Lung (tissue), 12 donors: Measurements from ENCODE around the gene IQCK. TPM values are rescaled to one million over a fixed set of nuclear protein-coding genes. Genes with fewer than 3 reads are reported as not detected.

ENCODE experiments used
- ATAC-seq: fragments of 200-7000 bp; cut with Tn5 transposase; one replicate; pipeline ENCODE4 v1.9.1; 2020; ENCODE audit warnings: moderate number of reproducible peaks; ENCODE audit not compliant: insufficient read depth, low FRiP score
- DNase-seq, 3 donors: peaks; one replicate each; pipeline ENCODE4 v3.0.0-alpha.2; 2013 to 2017
- H3K27ac ChIP-seq, 2 donors: one replicate each; pipeline ENCODE4 v1.5.1; 2013; ENCODE audit warnings: mild to moderate bottlenecking in 2 of 2, moderate library complexity in 2 of 2, control low read depth in 1 of 2, inconsistent platforms in 1 of 2, low read depth in 1 of 2, low read length in 1 of 2
- H3K27me3 ChIP-seq, 3 donors: one replicate each; pipeline ENCODE4 v1.5.1; 2013; ENCODE audit warnings: low read length in 2 of 3; ENCODE audit not compliant: control insufficient read depth in 3 of 3, insufficient read depth in 3 of 3
- H3K36me3 ChIP-seq, 4 donors: one replicate each; pipeline ENCODE4 v1.5.1; 2013; ENCODE audit warnings: low read length in 4 of 4, mild to moderate bottlenecking in 1 of 4, moderate library complexity in 1 of 4; ENCODE audit not compliant: control insufficient read depth in 4 of 4, insufficient read depth in 4 of 4
- H3K4me1 ChIP-seq, 5 donors: one replicate each; pipeline ENCODE4 v1.5.1; 2013; ENCODE audit warnings: low read length in 5 of 5, mild to moderate bottlenecking in 2 of 5, moderate library complexity in 1 of 5; ENCODE audit not compliant: control insufficient read depth in 5 of 5, insufficient read depth in 5 of 5
- H3K4me3 ChIP-seq: one replicate; pipeline ENCODE4 v1.5.1; 2013; ENCODE audit warnings: mild to moderate bottlenecking, control low read depth, moderate library complexity
- H3K9ac ChIP-seq, 2 donors: one replicate each; pipeline ENCODE4 v1.5.1; 2013; ENCODE audit warnings: low read length in 2 of 2, control low read depth in 1 of 2; ENCODE audit not compliant: insufficient read depth in 1 of 2
- H3K9me3 ChIP-seq, 4 donors: one replicate each; pipeline ENCODE4 v1.5.1; 2013; ENCODE audit warnings: low read length in 3 of 4, mild to moderate bottlenecking in 1 of 4, moderate library complexity in 1 of 4; ENCODE audit not compliant: control insufficient read depth in 4 of 4, insufficient read depth in 3 of 4
- CTCF ChIP-seq: IDR thresholded peaks from 2 replicates; pipeline ENCODE4 v1.5.1; 2012; ENCODE audit warnings: mild to moderate bottlenecking; ENCODE audit errors: control extremely low read depth, extremely low read depth
- WGBS, 2 donors: extraction: QIAGEN DNeasy Blood & Tissue Kit; methylation state at CpG; one replicate each; pipeline ENCODE4 v1.1.7; 2013; 5-methylcytosine and 5-hydroxymethylcytosine counted together
- polyA plus RNA-seq, 2 donors: library from polyadenylated mRNA; stranded (reverse); fragments of 200-250 nt; gene quantifications; one replicate each; pipeline ENCODE4 v1.2.1, GENCODE V29; 2013
- total RNA-seq, 2 donors: library from RNA; depleted of rRNA in 1 of 2; stranded (reverse); fragments of >200 nt in 1 of 2; gene quantifications; one replicate each; pipeline ENCODE4 v1.2.1, GENCODE V29; 2014 to 2021
- donor health status: control.
- donor health status: control.
- donor health status: Bipolar disorder and iron deficiency.
- donor health status: healthy.
- donor health status: DM: yes; HTN: yes; CAD: no.

Gene IQCK
- total and polyA plus RNA-seq, 4 donors = 12.7 to 27.0 (median 20.4) TPM

DNA sequence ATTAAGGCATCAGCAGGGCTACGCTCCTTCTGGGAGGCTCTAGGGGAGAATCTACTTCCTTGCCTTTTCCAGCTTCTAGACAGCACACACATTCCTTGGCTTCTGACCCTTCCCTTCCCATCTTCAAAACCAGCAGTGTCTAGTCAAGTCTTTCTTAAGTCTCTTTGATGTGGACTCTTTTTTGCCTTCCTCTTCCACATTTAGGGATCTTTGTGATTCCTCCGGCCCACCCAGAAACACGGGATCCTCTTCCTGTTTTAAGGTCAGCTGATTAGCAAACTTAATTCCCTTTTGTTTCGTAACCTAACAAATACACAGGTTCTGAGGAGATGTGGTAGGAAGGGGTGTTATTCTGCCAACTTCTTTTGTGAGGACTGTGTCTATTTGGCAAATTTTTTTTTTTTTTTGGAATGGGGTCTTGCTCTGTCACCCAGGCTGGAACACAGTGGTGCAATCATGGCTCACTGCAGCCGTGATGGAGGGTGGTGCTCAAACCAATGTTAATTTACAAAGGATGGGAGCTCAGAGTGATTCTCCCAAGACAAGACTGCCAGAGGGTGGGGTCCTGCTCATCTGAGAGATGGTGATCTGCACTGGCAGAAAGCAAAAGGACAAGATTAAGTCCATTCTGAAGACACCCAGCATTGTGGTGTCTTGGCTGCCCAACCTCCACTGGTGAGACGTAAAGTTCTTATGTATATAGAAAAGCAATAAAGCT lies 14.7 kb upstream of the IQCK start:
- H3K27me3 ChIP-seq = no peaks in the 10 kb centered on the region
- DNase-seq (no peak), ATAC-seq (no peak)
- H3K9me3 ChIP-seq = no peaks in the 10 kb centered on the region
- peaks cover 3 to 36% (median 33%) of the 10 kb centered on the region in 4 donors for H3K36me3 ChIP-seq
- no peak overlapping the region for H3K9ac ChIP-seq
- WGBS, 2 donors = 52 to 71% methylated on average over 6 of the region's 6 CpGs
- no peak for TF ChIP-seq CTCF
- no peak overlapping the region for H3K4me3 ChIP-seq
- H3K4me1 ChIP-seq = peaks cover 0 to 19% (median 0%) of the 10 kb centered on the region in 5 donors
- peak overlapping the region in 1 of 2 donors; percentile 61 for H3K27ac ChIP-seq

- WGBS, 2 donors = 54 to 63% methylated on average over 18 of the region's 18 CpGs
- Histone ChIP-seq H3K9me3 (no peaks in the 10 kb centered on the region), H3K36me3 (peaks cover 3 to 42% (median 34%) of the 10 kb centered on the region in 4 donors), H3K4me3 (no peak overlapping the region), H3K9ac (no peak overlapping the region), H3K4me1 (peaks cover 0 to 17% (median 0%) of the 10 kb centered on the region in 5 donors), H3K27me3 (no peaks in the 10 kb centered on the region), H3K27ac (peak overlapping the region; percentile 4 to 61)
- peak; percentile 54 for ATAC-seq
- no peak for TF ChIP-seq CTCF
- DNase-seq = peak in 1 of 3 donors; percentile 43
Measured at GRCh38 chr16:19704321-19705145, 13.5 kb upstream of the IQCK start.

- WGBS, 2 donors = 93 to 97% methylated on average over 8 of the region's 8 CpGs
- DNase-seq (no peak), ATAC-seq (no peak)
- no peaks in the 10 kb centered on the region for H3K27me3 ChIP-seq
- TF ChIP-seq CTCF = no peak
- H3K4me3 ChIP-seq = no peak overlapping the region
- H3K36me3 ChIP-seq = peaks cover 3 to 43% (median 35%) of the 10 kb centered on the region in 4 donors
- H3K4me1 ChIP-seq = peaks cover 0 to 17% (median 0%) of the 10 kb centered on the region in 5 donors
- H3K27ac ChIP-seq = peak overlapping the region; percentile 4 to 61
- H3K9me3 ChIP-seq = no peaks in the 10 kb centered on the region
- H3K9ac ChIP-seq = no peak overlapping the region
Measured at GRCh38 chr16:19705146-19705501, 12.9 kb upstream of the IQCK start.
